ENCODE data around the gene CAPN2. TPM values are rescaled to one million over a fixed set of nuclear protein-coding genes. Genes with fewer than 3 reads are reported as not detected.

CAPN2 gene
- total RNA-seq, 1 donor from 2014 or later, result 391 TPM

- Mint-ChIP-seq H3K27ac (ENCODE audit: unreplicated experiment) (peak overlapping the region; percentile 98), H3K9me3 (ENCODE audit: unreplicated experiment) (no peaks in the 10 kb centered on the region), H3K4me1 (ENCODE audit: low read depth, unreplicated experiment) (peaks cover 60% of the 10 kb centered on the region), H3K4me3 (ENCODE audit: unreplicated experiment) (peak overlapping the region; percentile 87), H3K36me3 (ENCODE audit: low read depth, unreplicated experiment) (peaks cover 24% of the 10 kb centered on the region), H3K27me3 (ENCODE audit: low read depth, unreplicated experiment) (no peaks in the 10 kb centered on the region)
- Histone ChIP-seq H3K79me2 (ENCODE audit: insufficient read depth, low read length) (peaks cover 74% of the 10 kb centered on the region), H3K36me3 (ENCODE audit: insufficient read depth, low read length) (peaks cover 23% of the 10 kb centered on the region), H3K4me3 (ENCODE audit: insufficient read depth, low read depth, low read length) (peak overlapping the region; percentile 98), H3K9me3 (ENCODE audit: insufficient read depth, low read depth, low read length) (no peaks in the 10 kb centered on the region), H3K27me3 (ENCODE audit: insufficient read depth, low read length) (no peaks in the 10 kb centered on the region), H2AFZ (ENCODE audit: low read depth, low read length) (no peak overlapping the region), H3K27ac (ENCODE audit: low read depth, low read length) (peak overlapping the region; percentile 95), H4K20me1 (ENCODE audit: insufficient read depth, low read length) (peaks cover 53% of the 10 kb centered on the region), H3K9ac (ENCODE audit: low read length) (peak overlapping the region; percentile 97), H3K4me1 (ENCODE audit: insufficient read depth, low read length) (peaks cover 63% of the 10 kb centered on the region), H3K4me2 (ENCODE audit: low read length) (peak overlapping the region; percentile 96)
- DNase-seq (ENCODE audit: low read depth), result no peak
- FAIRE-seq, result no peak
- TF ChIP-seq EZH2 (IDR thresholded peaks at IDR 0.05; ENCODE audit: insufficient read depth, low read length), result no peak
- TF ChIP-seq, protein P1, sequence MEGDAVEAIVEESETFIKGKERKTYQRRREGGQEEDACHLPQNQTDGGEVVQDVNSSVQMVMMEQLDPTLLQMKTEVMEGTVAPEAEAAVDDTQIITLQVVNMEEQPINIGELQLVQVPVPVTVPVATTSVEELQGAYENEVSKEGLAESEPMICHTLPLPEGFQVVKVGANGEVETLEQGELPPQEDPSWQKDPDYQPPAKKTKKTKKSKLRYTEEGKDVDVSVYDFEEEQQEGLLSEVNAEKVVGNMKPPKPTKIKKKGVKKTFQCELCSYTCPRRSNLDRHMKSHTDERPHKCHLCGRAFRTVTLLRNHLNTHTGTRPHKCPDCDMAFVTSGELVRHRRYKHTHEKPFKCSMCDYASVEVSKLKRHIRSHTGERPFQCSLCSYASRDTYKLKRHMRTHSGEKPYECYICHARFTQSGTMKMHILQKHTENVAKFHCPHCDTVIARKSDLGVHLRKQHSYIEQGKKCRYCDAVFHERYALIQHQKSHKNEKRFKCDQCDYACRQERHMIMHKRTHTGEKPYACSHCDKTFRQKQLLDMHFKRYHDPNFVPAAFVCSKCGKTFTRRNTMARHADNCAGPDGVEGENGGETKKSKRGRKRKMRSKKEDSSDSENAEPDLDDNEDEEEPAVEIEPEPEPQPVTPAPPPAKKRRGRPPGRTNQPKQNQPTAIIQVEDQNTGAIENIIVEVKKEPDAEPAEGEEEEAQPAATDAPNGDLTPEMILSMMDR (IDR thresholded peaks at IDR 0.05; ENCODE audit: insufficient read depth, low read depth, low read length), result no peak
Observed at GRCh38 chr1:223713546-223714420, 1.4 kb downstream of the CAPN2 start.

- peaks cover 24% of the 10 kb centered on the region for H3K36me3 ChIP-seq (ENCODE audit: insufficient read depth, low read length)
- FAIRE-seq (no peak), DNase-seq (ENCODE audit: low read depth) (no peak)
- peaks cover 62% of the 10 kb centered on the region for H3K4me1 Mint-ChIP-seq (ENCODE audit: low read depth, unreplicated experiment)
- peak overlapping the region; percentile 96 for H3K4me2 ChIP-seq (ENCODE audit: low read length)
- H3K27ac Mint-ChIP-seq (ENCODE audit: unreplicated experiment), result peak overlapping the region; percentile 98
- H3K9ac ChIP-seq (ENCODE audit: low read length), result peak overlapping the region; percentile 97
- H3K4me3 ChIP-seq (ENCODE audit: insufficient read depth, low read depth, low read length), result peak overlapping the region; percentile 98
- peaks cover 28% of the 10 kb centered on the region for H3K36me3 Mint-ChIP-seq (ENCODE audit: low read depth, unreplicated experiment)
- H3K4me1 ChIP-seq (ENCODE audit: insufficient read depth, low read length), result peaks cover 63% of the 10 kb centered on the region
- TF ChIP-seq, protein P1 (IDR thresholded peaks at IDR 0.05; ENCODE audit: insufficient read depth, low read depth, low read length), result no peak
- no peak for TF ChIP-seq EZH2 (IDR thresholded peaks at IDR 0.05; ENCODE audit: insufficient read depth, low read length)
- peaks cover 59% of the 10 kb centered on the region for H4K20me1 ChIP-seq (ENCODE audit: insufficient read depth, low read length)
- no peaks in the 10 kb centered on the region for H3K9me3 Mint-ChIP-seq (ENCODE audit: unreplicated experiment)
- H2AFZ ChIP-seq (ENCODE audit: low read depth, low read length), result no peak overlapping the region
- H3K4me3 Mint-ChIP-seq (ENCODE audit: unreplicated experiment), result peak overlapping the region; percentile 87
- peaks cover 78% of the 10 kb centered on the region for H3K79me2 ChIP-seq (ENCODE audit: insufficient read depth, low read length)
- H3K27me3 Mint-ChIP-seq (ENCODE audit: low read depth, unreplicated experiment), result no peaks in the 10 kb centered on the region
- H3K27ac ChIP-seq (ENCODE audit: low read depth, low read length), result peak overlapping the region; percentile 95
- no peaks in the 10 kb centered on the region for H3K27me3 ChIP-seq (ENCODE audit: insufficient read depth, low read length)
- no peaks in the 10 kb centered on the region for H3K9me3 ChIP-seq (ENCODE audit: insufficient read depth, low read depth, low read length)
Observed at GRCh38 chr1:223714421-223714724, 2.0 kb downstream of the CAPN2 start.

Data from astrocyte (in vitro differentiated cells and primary cell).